ENCODE measurements around the gene FIP1L1.

DNA sequence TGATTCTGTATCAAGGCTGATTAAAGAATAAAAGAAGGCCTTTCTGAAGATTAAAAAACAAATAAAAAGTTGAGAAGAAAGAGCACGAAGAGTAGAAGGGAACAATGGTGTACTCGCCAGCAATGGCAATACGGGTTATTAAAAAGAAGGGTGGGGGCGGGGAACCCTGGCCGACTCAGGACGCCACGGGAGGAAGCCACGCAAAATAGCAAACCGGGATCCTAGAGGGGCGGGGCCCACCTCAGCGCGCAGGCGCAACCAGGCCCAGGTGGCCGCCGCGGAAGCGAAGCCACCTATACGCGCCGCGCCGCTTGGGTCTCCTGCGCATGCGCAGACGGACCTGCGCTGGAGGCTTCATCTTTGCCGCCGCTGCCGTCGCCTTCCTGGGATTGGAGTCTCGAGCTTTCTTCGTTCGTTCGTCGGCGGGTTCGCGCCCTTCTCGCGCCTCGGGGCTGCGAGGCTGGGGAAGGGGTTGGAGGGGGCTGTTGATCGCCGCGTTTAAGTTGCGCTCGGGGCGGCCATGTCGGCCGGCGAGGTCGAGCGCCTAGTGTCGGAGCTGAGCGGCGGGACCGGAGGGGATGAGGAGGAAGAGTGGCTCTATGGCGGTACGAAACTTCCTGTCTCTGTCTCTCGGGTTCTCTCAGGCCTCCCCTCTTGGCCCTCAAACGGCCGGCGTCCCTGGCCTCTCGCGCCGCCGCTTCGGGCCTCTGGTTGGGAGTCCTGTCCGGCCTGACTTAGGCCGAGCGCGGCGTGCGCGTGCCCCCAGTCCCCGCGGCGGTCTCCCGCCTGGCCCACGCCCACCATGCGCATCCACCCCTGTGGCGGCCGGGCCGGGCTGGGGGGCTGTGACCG lies at the start of gene FIP1L1:
- TF ChIP-seq CTCF (IDR thresholded peaks at IDR 0.05) (no peak), POLR2A (IDR thresholded peaks at IDR 0.05) (peak in 1 of 2 donors; percentile 13)
